GM12891 (cell line): ENCODE measurements around the gene CCDC28A.

Experiments
- DNase-seq: peaks from one replicate; pipeline ENCODE4 v3.0.0; 2011; ENCODE audit warnings: low spot score; ENCODE audit not compliant: insufficient read length
- FAIRE-seq: peaks from 2 replicates; lab custom pipeline; 2011; peaks lifted over from hg19 to GRCh38; lab: Jason Lieb, UNC
- PAX5 ChIP-seq: IDR thresholded peaks from 2 replicates; pipeline ENCODE4 v1.6.1; 2011; ENCODE audit warnings: low read length, moderate library complexity, mild to moderate bottlenecking; ENCODE audit not compliant: insufficient read depth, severe bottlenecking
- POLR2A ChIP-seq: IDR thresholded peaks from 2 replicates; pipeline ENCODE4 v1.6.1; 2011; ENCODE audit warnings: low read depth, low read length, control low read depth
- POLR2AphosphoS5 ChIP-seq: IDR thresholded peaks from 2 replicates; pipeline ENCODE4 v1.6.1; 2011; ENCODE audit warnings: low read depth, low read length, control low read depth
- POU2F2 ChIP-seq: IDR thresholded peaks from 2 replicates; pipeline ENCODE4 v1.6.1; 2011; ENCODE audit warnings: low read depth, mild to moderate bottlenecking, control low read depth, low read length, moderate library complexity
- SPI1 ChIP-seq: IDR thresholded peaks from 2 replicates; pipeline ENCODE4 v1.6.1; 2011; ENCODE audit warnings: low read depth, low read length, control low read depth
- TAF1 ChIP-seq: IDR thresholded peaks from 2 replicates; pipeline ENCODE4 v1.6.1; 2011; ENCODE audit warnings: low read depth, low read length, control low read depth

Gene CCDC28A

DNA sequence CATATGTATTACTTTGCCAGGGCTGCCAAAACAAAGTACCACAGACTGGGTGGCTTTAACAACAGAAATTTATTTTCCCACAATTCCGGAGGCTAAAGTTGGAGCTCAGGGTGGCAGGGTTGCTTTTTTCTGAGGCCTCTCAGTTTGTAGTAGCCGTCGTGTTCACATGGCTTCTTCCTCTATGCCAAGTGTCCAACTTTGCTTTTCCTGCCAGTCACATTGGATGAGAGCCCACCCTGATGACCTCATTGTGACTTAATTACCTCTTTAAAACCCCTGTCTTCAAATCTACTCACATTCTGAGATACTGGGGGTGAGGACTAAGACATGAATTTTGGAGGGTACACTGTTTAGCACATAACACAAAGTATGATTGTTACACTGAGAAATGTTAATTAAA is 12.4 kb downstream of the CCDC28A start:
- TF ChIP-seq POLR2A = no peak
- no peak for TF ChIP-seq POLR2AphosphoS5
- TF ChIP-seq PAX5 = no peak
- no peak for TF ChIP-seq SPI1
- no peak for TF ChIP-seq POU2F2
- no peak for FAIRE-seq
- DNase-seq = no peak

DNA sequence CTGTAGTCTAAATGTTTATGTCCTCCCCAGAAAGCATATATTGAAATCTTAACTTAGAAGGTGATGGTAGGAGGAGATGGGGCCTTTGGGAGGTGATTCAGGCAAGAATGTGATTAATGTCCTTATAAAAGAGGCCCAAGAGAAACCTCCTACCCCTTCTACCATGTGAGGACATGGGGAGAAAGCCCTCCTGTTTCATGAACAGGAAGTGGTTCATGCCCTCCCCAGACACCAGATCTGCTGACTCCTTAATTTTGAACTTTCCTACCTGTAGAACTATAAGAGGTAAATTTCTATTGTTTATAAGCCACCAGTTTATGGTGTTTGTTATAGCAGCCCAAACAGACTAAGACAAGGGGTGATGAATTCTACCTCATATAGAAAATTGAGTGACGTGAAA is 13.6 kb downstream of the CCDC28A start:
- no peak for DNase-seq
- TF ChIP-seq POLR2A (no peak), SPI1 (no peak), POU2F2 (no peak)
- FAIRE-seq = no peak

DNA sequence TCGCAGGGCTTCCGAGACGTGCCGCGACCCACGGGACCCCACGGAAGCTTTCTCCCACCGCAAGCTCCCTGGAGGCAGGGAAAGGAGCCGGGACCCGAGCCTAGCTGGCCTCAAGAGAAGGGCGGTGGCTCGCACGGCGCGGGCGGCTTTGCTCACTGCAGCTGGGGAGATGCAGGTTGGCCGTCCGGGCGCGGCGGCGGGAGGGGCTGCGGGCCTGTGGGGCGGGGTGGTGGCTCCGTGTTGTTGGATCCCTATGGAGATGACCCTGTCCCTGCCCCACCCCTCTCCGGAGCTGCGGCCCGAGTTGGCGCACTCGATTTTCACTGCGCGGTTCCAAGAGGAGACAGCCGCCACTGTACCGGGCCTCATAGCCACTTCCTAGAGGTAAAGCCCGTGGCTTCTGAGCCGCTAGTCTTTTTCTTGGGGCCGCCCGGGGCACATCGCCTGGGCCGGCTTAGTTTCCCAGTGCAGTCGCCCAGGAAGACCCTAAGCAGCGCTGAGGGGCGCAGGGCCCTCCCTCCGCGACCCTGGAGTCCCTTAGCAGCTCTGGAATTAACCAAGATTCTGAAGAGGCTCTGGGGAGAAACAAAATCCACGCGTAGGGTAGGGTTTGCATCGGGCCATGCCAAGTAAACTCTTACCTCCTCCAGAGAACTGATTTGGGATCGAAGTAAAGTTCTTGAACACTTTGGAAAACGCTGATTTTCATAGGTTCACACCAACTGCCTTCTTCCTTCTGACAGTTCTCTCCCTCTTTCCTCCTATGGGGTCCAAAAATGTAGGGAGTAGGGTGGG is 22.4 kb downstream of the CCDC28A start, which contains the start of gene ECT2L:
Gene ECT2L, plus strand, starts transcription at position 279 of the 795 bp plus-strand sequence. CDS start 17,188 bp downstream, outside the sequence.
- DNase-seq (no peak), FAIRE-seq (no peak)
- TF ChIP-seq TAF1 (no peak), POU2F2 (no peak), SPI1 (no peak), POLR2A (no peak), PAX5 (no peak), POLR2AphosphoS5 (no peak)

DNA sequence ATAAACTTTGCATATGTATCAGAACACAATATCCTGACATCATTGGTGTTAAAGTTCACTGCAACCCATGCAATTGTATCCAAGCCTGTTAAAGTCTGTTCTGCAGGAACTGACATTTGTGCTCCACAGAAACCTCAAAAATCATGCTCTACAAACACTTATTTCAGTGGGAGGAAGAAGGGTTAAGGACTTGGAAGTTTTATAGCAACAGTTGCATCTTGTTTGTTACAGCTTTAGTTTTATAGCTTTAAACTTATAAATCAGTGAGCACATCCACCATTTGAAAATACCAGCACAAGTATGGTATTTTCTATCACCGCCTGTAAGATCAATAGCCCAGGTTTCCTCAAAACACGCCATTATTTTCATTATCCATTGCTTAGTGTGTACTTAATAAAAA is 23.2 kb downstream of the CCDC28A start:
- FAIRE-seq (no peak), DNase-seq (no peak)
- TF ChIP-seq POLR2AphosphoS5 (no peak), SPI1 (no peak), POU2F2 (no peak), PAX5 (no peak)

DNA sequence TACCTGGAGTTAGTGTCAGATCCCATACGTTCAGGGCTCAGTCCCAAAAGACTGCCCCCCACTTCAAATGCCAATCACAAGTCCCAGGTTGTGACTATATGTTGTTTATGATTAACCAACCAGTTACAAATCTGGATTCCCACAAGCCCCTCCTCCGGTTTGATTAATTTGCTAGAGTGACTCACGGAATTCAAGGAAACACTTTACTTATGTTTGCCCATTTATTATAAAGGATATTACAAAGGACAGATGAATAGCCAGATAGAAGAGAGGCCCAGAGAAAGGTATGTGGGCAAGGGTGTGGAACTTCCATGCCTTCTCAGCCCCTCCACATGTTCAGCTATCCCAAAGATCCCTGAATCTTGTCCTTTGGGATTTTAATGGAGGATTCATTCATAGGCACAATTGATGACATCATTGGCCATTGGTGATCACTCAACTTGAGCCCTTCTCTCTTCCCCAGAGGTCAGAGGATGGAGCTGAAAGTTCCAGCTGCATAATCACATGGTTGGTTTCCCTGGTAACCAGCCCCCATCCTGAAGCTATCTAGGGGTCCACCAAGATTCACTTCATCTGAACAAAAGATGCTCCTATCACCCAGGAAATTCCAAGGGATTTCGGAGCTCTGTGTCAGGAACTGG is 24.4 kb downstream of the CCDC28A start:
- DNase-seq (no peak), FAIRE-seq (no peak)
- TF ChIP-seq POLR2AphosphoS5 = no peak
- no peak for TF ChIP-seq POLR2A
- TF ChIP-seq SPI1 = no peak
- no peak for TF ChIP-seq PAX5
- no peak for TF ChIP-seq POU2F2
- no peak for TF ChIP-seq TAF1

DNA sequence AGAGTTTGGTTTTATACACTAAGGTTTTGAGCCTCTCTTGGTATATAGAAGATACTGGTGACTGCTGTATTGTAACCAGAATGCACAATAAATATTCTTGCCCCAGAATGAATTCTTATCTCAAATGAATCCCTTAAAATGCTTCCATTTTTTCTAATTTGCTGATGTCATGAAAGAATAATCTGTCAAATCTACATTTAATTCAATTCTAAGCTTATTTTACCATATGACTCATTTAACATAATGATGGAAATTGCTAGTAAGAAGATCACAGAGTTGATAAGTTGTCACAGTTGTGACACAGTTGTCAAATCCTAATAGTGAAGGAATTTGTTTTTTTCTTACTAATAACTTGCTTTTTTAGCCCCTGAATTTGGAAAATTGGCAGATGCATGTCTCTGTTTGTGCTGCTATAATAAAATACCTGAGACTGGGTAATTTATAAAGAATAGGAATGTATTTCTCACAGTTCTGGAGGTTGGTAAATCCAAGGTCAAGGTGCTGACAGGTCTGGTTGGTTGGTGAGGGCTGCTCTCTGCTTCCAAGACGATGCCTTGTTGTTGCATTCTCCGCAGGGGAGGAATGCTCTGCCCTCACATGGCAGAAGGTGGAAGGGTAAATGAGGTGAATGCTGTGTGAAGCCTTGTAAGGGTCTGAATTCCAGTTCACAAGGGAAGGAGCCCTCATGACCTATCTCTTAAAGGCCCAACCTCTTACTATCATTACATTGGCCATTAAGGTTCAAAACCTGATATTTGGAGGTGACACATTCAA is 27.0 kb downstream of the CCDC28A start:
- TF ChIP-seq SPI1 (no peak), POU2F2 (no peak), POLR2A (no peak)
- no peak for DNase-seq

DNA sequence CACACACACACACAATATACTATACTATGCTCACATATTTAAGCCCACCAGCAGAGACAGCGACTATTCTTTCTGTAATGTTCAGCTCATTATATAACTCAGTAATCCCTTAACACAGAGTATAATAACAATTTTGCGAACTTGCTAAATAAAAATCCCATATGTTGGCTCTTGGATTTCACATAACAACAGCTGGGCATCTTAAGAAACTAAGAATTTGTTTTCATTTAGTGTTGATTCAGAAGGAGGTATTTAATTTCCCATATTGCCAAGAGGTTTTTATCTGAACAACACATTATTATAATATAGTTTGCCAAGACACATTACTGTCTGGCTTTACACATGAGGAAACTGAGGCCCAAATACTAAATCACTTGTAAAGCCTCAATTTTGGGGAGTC is 29.8 kb downstream of the CCDC28A start:
- DNase-seq (no peak), FAIRE-seq (no peak)
- TF ChIP-seq TAF1 (no peak), SPI1 (no peak), PAX5 (no peak), POU2F2 (no peak)

More for the DNA sequence above, 27.0 kb downstream of the CCDC28A start:
- FAIRE-seq = no peak

DNA sequence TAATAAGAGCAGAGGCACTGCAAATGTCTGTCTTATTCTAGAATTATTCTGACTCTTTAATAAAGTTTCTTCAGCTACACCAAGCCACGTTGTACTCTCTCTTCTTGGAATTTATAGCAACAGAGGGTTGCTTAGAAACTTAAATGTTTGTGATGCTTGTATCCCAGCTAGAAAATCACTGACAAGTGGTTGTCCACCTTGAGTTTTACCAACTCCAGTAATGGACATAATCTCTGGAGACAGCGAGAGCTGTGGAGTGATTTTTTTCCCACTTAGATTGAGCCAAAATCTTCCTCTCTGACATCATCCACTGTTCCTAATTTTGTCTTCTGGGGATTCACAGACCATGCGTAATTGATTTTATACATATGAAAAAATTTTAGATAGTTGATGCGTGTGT is 30.3 kb downstream of the CCDC28A start:
- FAIRE-seq (no peak), DNase-seq (no peak)
- TF ChIP-seq POU2F2 (no peak), POLR2AphosphoS5 (no peak), SPI1 (no peak), POLR2A (no peak), TAF1 (no peak), PAX5 (no peak)

DNA sequence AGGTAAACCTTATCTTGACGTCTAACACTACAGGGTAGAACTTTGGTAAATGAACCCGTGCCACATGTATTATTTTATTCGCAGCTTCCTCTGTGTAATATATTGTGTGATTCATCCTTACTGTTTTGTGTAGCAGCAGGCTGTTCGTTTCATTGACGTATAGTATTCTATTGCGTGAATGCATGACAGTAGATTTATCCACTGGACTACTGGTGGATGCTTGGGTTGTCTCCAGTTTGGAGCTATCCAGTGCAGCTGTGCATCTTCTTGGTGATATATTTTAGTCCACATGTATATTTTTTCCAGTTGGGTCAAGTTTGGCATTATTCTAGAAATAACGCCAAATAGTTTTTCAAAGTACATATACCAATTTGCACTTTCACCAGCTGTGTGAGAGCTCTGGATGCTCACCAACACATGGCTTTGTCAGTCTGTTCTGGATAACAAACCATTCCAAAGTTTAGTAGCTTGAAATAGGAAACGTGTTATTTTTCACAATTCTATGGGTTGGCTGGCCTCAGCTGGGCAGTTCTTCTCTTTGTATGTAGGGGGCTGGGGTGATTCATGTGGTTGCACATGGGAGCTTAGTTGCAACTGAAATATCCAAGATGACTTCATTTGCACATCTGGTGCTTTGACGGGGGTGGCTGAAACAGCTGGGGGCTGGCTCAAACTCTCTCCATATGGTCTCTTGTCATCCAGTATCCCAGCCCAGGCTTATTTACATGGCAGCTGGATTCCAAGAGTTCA is 31.6 kb downstream of the CCDC28A start:
- DNase-seq (no peak), FAIRE-seq (no peak)

More for the DNA sequence above, 31.6 kb downstream of the CCDC28A start:
- TF ChIP-seq POU2F2 (no peak), TAF1 (no peak), POLR2A (no peak)
